Hippocampal formation (tissue), 2 donors: ENCODE data around the gene MICOS13.
A peak's percentile ranks its signal among the peaks of the same experiment; 100 is the strongest.
"Not testable (repeated sequence)": the region's sequence is repeated elsewhere in the genome, so short reads cannot be mapped to it uniquely, and the experiment has no call there.

Source experiments
- DNase-seq, 2 donors: peaks; one replicate each; lab custom pipeline; 2025; lab: John Stamatoyannopoulos, UW

The MICOS13 gene

DNA sequence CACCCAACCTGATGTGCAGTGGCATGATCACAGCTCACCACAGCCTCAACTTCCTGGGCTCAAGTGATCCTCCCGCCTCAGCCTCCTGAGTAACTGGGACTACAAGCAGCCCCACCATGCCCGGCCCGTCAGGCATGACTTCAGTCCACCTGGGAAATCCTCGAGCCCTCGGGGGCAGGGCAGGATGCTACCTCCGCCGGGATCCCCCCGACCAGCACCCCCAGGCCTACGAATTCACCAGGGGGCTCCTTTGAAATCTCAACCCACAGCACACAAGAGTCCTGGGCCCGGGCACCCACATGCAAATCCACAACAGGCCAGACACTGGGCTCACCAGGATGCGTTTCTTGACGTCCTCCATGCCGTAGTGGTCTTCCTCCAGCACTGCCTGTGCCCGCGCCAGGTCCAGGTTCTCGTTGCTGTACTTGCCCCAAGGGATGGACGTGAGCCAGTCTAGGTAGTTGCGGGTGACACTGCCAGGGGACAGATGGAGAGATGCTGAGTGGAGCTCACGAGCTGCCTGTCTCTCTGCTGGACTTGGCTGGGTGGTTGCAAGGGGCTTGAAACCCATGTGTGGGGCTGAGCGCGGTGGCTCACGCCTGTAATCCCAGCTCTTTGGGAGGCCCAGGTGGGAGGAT is 20.3 kb upstream of the MICOS13 start:
- no peak for DNase-seq

GRCh38 chr19:5698635-5699422 is 18.5 kb upstream of the MICOS13 start:
- no peak for DNase-seq

DNA sequence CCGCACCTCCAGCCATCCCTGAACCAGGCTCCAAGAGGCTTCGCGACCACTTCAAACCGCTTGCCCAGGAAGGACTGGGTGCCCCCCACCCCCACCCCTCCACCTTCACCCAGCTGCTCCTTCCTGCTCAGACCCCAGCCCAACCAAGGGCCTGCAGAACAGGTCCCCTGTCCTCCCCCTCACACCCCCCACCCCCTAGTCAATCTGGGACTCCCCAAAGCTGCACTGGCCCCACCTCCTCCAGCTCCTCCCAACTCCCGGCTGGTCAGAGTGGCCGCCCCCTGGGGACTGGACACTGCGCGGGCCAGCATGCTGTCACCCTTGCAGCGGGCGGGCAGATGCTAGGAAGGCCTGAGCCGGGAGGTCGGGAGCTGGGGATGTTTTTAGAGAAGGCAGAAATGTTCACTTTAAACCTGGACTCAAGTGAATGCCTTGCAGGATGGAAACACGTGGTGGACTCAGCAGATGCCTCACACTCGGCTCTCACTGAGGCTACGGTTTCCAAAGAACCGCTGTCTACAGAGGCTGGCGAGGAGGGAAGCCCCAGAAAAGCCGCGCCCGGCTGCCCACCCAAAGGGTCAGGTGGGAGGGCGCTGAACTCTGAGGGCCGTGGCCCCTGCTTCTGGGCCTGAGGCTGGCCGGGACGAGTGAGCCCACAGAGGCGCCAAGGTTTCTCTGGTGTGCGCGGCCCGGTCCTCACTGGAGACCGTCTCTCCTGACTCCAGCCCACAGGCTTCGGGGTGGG is 17.7 kb upstream of the MICOS13 start:
- DNase-seq = no peak

DNA sequence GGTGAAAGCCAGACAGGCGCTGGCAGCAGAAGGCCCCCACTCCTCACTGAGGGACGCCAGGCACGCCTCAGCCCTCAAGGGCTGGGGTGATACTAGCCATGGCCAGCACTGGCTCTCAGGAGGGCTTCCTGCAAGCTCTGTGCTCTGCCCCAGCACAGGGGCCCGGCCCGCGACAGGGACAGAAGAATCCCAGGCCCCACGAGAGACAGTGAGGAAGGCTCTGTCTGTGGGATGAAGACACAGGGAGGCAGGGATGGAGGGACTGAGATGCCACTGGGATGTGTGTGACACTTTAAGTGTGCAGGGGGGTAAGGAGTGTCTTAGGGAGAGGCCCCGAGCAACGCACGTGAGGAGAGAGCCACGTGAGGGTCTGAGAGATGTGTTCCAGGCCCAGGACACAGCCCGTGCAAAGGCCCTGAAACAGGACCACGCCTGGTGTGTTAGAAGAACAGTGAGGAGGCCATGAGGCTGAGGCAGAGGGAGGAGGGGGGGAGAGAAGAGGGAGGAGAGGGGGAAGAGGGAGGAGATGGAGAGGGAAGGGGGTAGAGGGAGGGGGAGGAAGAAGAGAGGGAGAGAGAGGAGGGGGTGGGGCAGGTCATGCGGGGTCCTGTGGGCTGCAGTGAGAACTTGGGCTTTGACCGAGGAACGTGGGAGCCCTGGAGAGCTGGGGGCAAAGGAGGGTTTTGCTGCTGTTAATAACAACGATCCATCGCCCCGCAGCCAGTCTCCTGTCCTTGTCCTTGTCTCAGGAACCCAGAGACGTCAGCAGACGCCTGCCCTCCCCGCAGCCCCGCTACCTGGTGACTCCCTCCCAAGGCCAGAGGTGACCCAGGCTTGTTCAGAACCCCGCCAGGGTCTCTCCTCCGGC is 16.9 kb upstream of the MICOS13 start:
- DNase-seq = no peak

GRCh38 chr19:5696196-5697021 is 16.1 kb upstream of the MICOS13 start:
- no peak for DNase-seq

DNA sequence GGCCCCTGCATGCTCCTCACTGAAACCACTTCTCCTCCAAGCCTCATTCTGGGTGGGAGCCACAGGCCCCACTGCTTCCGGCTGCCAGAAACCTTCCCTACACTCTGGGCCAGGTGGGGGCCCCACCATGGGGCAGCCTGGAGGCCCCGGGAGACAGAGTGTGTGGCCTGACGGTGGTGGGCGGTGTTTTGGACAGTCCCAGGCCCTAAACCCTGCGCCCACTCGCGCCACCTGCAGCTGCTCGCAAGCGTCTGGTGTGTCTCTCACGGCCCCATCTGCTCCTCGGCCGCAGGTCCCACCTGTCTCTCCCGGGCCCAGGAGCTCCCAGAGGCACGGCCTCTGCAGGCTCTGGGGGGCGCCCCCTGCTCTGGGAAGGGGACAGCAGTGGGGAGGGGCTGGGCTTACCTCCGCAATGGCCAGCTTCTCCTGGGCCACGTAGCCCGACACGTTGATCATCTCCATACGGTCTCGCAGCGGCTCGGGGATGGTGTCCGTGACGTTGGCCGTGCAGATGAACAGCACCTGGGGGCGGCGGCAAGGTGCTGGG is 15.4 kb upstream of the MICOS13 start:
- no peak for DNase-seq

DNA sequence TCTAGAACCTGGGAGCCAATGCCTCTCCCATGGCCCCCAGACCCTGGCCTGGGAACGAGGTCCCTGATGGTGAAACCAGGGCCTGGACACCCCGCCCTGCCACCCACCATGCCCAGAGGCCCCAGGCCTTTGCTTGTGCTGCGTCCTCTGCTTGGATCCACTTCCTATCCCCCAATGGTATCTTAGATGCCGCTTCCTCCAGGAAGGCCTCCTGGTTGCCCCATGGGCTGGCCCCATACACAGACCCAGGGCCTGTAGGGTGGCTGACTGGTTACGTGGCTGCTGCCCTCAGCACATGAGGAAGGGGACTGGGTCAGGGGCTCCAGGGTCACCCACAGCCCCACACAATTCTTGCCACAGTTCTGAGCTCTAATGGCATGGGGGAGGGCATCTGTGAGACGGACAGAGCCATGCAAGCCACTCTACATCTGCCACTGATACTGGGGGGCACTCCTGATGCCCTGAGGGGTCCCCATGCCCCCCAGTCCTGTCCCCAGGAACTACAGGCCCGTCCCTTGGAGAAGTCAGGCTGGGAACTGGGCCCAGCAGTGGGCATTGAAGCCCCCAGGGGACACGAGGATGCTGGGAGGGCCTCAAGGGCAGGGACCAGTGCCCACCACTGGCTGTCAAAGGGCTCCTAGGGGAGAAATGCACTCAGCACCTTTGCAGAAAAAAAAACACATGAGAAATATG is 14.8 kb upstream of the MICOS13 start:
- DNase-seq = no peak

- DNase-seq = no peak
These were observed 14.0 kb upstream of the MICOS13 start for GRCh38 chr19:5694167-5694955.

DNA sequence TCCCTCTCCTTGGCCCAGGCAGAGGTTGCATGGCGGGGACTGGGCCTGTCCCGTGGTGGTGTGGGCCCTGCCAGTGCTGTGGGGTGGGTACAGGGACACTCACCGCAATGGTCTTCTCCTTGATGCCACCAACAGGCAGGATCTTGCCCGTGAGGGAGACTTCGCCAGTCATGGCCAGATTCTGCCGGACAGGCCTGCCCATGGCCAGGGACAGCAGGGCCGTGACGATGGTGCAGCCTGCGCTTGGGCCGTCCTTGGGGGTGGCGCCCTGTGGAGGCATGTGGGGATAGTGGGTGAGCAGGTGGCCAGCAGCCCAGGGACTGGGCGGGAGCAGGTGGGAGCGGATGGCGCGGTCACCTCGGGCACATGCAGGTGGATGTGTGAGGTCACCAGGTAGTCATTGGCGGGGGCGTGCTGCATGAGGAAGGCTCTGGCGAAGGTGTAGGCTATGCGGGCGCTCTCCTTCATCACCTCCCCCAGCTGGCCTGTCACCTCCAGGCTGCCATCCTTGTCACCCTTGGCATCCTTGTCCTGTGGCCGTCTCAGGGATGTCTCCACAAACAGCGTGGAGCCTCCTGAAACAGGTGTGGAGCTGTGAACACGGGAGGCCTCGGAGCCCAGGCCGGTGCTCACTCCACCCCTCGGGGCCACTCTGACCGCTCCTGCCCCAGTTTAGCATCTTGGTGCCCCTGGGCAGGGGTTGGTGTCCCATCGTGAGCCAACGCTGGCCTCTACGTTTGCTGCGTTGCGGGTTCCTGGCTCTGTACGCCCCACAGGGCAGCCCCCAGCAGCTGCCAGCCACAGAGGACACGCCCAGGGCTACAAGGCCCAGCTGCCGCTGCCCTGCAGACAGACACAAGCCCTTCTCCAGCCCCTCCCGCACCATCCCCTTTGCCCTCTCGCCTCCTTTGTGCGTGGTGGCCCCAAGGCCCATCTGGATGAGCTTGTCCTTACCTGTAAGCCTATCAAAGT is 13.2 kb upstream of the MICOS13 start:
- no peak for DNase-seq

DNA sequence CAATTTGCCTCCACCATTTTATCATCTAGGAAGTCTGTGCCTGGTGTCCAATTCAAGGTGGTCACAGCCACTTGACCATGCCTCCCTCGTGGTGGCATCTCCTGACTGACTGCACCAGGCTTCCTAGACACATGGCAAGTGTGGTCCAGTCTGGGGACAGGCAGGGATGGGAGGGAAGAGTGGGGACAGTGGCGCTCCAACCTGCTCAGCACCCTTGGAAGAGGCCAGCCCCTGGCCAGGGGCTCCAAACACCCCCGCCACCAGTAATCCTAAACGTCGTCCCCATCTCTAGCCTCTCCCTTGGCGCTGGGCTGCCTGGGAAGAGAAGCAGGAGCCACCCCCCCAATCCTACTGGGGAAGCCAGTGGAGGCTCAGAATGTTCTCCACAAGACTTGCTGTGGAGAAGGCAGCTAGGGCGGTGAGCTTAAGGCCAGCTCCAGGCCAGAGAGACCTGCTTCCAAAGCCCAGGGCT is 12.4 kb upstream of the MICOS13 start:
- DNase-seq = no peak

DNA sequence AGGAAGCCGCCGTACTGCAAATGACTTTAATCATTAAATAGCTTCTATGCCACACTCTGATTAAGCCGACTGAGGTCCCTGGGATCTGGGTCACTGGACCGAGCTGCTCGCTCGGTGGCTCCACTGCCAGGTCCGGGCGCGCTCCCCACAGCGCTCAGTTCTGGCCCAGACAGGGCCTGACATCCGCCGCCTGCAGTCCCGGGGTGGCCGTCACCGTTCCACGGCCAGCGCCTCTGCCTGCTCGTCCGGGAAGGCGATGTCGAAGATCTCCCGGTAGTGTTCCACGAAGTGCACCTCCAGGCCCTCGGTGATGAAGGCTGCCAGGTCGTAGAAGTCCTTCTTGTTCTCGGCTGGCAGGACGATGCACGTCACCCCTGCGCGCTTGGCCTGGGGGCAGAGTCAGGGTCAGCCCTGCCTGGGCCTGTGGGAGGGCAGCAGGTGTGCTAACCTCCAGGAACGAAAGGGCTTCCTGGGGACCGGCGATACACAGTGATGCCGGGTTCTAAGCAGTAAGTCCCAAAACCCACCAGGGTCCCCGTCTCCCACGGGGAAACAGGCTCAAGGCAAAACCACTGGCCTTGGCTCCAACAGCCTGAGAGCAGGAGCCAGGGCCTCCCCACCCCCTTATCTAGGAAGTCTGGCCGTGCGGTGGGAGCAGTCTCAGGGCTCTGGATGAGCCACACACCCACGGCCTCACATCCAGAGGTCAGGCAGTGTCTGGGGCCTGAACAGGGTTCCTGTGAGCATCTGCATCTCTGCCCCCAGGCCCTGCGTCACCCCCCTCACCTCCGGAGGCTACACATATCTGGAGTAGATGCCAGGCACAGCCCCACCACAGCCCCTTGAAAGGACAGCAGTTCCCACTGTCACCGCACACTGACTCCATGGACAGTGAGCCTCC is 11.8 kb upstream of the MICOS13 start:
- no peak for DNase-seq

GRCh38 chr19:5690955-5691821 is 10.9 kb upstream of the MICOS13 start:
- DNase-seq = no peak

DNA sequence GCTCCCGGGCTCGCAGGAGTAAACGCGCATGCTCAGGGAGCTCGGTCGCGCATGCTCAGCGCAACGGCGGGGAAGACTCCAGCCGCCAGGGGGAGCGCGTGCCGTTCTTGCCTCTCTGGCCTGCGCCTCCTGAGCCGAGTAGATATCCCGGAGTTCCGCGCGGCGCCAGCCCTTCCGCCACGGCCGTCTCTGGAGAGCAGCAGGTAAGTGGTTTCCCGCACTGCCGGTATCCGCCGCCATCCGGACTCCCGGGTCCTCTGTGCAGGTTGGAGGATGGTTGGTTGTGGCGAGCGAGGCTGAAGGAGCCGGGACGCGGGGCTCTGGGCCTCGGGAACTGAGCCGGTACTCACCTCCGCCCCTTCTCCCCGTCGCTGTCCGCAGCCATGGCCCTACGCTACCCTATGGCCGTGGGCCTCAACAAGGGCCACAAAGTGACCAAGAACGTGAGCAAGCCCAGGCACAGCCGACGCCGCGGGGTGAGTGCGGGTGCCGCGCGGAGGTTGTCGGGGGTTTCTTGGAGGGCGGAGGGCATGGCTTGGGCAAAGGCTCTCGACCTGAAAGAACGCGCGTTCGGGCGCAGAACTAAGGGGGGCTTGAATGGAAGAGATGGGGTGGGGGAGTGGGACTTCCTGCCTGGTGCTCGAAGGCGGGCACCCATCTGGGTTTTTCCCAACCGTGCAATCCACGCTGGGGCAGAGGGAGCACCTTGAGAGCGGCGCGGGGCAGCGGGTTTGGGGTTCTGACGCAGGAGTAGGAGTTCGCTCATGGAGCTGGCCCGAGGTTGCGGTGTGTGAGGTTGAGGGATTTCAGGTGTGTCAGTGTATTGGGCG is 10.0 kb upstream of the MICOS13 start, which contains the start of gene RPL36:
RPL36 (plus strand) TSS at position 171 of the 830 bp plus-strand sequence; CDS start at position 384, 213 bp downstream.
- DNase-seq = peak; percentile 88 to 93

- DNase-seq = not testable (repeated sequence)
These were observed 8.1 kb upstream of the MICOS13 start for GRCh38 chr19:5688262-5688881.
